GM23248 (cell line): ENCODE measurements around the gene ZNF19. TPM values are rescaled to one million over a fixed set of nuclear protein-coding genes. Genes with fewer than 3 reads are reported as not detected.

Experiments used
- DNase-seq: peaks from one replicate; pipeline ENCODE4 v3.0.0-alpha.2; 2015
- H2AFZ ChIP-seq: fragments of 200-600 bp; sonication (generic); 2 replicates; pipeline ENCODE4 v1.6.1; 2016; ENCODE audit warnings: antibody characterized with exemption
- H3F3A ChIP-seq: fragments of 200-600 bp; sonication (generic); 2 replicates; pipeline ENCODE4 v1.6.1; 2016; ENCODE audit warnings: mild to moderate bottlenecking, antibody characterized with exemption, mixed run types; ENCODE audit not compliant: insufficient read depth
- H3K27ac ChIP-seq: fragments of 200-600 bp; sonication (generic); 2 replicates; pipeline ENCODE4 v1.5.1; 2016; ENCODE audit warnings: mild to moderate bottlenecking
- H3K27me3 ChIP-seq: fragments of 200-600 bp; sonication (generic); replicated peaks from 2 replicates; pipeline ENCODE4 v1.6.1; 2016; ENCODE audit warnings: mild to moderate bottlenecking; ENCODE audit not compliant: insufficient read depth
- H3K36me3 ChIP-seq: fragments of 200-600 bp; sonication (generic); 2 replicates; pipeline ENCODE4 v1.6.1; 2016; ENCODE audit warnings: low read depth, mild to moderate bottlenecking
- H3K4me1 ChIP-seq: fragments of 200-600 bp; sonication (generic); 2 replicates; pipeline ENCODE4 v1.6.1; 2016; ENCODE audit warnings: mild to moderate bottlenecking; ENCODE audit not compliant: insufficient read depth
- H3K4me2 ChIP-seq: fragments of 200-600 bp; sonication (generic); one replicate; pipeline ENCODE4 v1.6.1; 2016; ENCODE audit warnings: mild to moderate bottlenecking; ENCODE audit not compliant: unreplicated experiment
- H3K4me3 ChIP-seq: fragments of 200-600 bp; sonication (generic); 2 replicates; pipeline ENCODE4 v1.5.1; 2016; ENCODE audit warnings: mild to moderate bottlenecking
- H3K79me2 ChIP-seq: fragments of 200-600 bp; sonication (generic); 2 replicates; pipeline ENCODE4 v1.6.1; 2016; ENCODE audit warnings: mild to moderate bottlenecking; ENCODE audit not compliant: insufficient read depth
- H3K9ac ChIP-seq: fragments of 200-600 bp; sonication (generic); 2 replicates; pipeline ENCODE4 v1.6.1; 2016; ENCODE audit warnings: mild to moderate bottlenecking
- H3K9me2 ChIP-seq: fragments of 200-600 bp; sonication (generic); 2 replicates; pipeline ENCODE4 v1.6.1; 2016; ENCODE audit warnings: mixed run types, mild to moderate bottlenecking, moderate library complexity; ENCODE audit not compliant: insufficient read depth
- H3K9me3 ChIP-seq: fragments of 200-600 bp; sonication (generic); one replicate; pipeline ENCODE4 v1.6.1; 2017; ENCODE audit warnings: low read depth
- H4K20me1 ChIP-seq: fragments of 200-600 bp; sonication (generic); 2 replicates; pipeline ENCODE4 v1.6.0; 2016; ENCODE audit not compliant: insufficient read depth
- EZH2 ChIP-seq: fragments of 200-600 bp; sonication (generic); IDR thresholded peaks from 2 replicates; pipeline ENCODE4 v1.6.1; 2018; ENCODE audit warnings: antibody characterized with exemption, mild to moderate bottlenecking; ENCODE audit not compliant: insufficient read depth, poor library complexity, severe bottlenecking
- EZH2phosphoT487 ChIP-seq: fragments of 200-600 bp; sonication (generic); IDR thresholded peaks from 2 replicates; pipeline ENCODE4 v1.6.1; 2018; ENCODE audit warnings: antibody characterized with exemption, moderate library complexity, mild to moderate bottlenecking, low read depth; ENCODE audit not compliant: insufficient read depth
- WGBS, 2 experiments: methylation state at CpG; one replicate each; pipeline ENCODE4 v1.1.6; 2015 to 2017; ENCODE audit warnings: low lambda C conversion rate in 2 of 2, low coverage in 1 of 2; ENCODE audit errors: missing lambda C conversion rate in 2 of 2; 5-methylcytosine and 5-hydroxymethylcytosine counted together
- in situ Hi-C: fragments of 300-500 bp; cut with MboI; formaldehyde crosslinking; loops from 2 replicates; pipeline ENCODE4 v1.15.0; 2020
- polyA plus RNA-seq: library from polyadenylated mRNA; unstranded; fragments of >200 nt; fragmentation: Nextera tagmentation; extraction: Ambion mirVana; gene quantifications from 2 replicates; pipeline ENCODE4 v1.2.1, GENCODE V29; 2016
- total RNA-seq: library from RNA; depleted of rRNA; stranded (reverse); fragments of >200 nt; shearing (Covaris generic); gene quantifications from 2 replicates; pipeline ENCODE4 v1.2.3, GENCODE V29; 2014

ZNF19 gene
- total and polyA plus RNA-seq, 2 experiments from 2014 or later = 1.3 to 1.7 TPM

- WGBS, 2 experiments = 86 to 91% methylated on average over 3 of the region's 3 CpGs
- no peak for DNase-seq
- Histone ChIP-seq H3K9ac (no peak overlapping the region), H2AFZ (no peak overlapping the region), H3K27me3 (no peaks in the 10 kb centered on the region), H3K9me3 (no peaks in the 10 kb centered on the region), H4K20me1 (no peaks in the 10 kb centered on the region), H3K4me1 (no peaks in the 10 kb centered on the region), H3K4me3 (no peak overlapping the region), H3F3A (no peaks in the 10 kb centered on the region), H3K4me2 (no peak overlapping the region), H3K27ac (no peak overlapping the region), H3K9me2 (no peaks in the 10 kb centered on the region), H3K79me2 (no peaks in the 10 kb centered on the region), H3K36me3 (no peaks in the 10 kb centered on the region)
- in situ Hi-C loops = loop anchor here (5.0 kb wide), 1 partner anchor 81 kb away; no protein-coding TSS in a partner anchor
- TF ChIP-seq EZH2phosphoT487 = no peak
- TF ChIP-seq EZH2 = no peak
Observed at GRCh38 chr16:71498031-71498430, 8.9 kb upstream of the ZNF19 start.

DNA sequence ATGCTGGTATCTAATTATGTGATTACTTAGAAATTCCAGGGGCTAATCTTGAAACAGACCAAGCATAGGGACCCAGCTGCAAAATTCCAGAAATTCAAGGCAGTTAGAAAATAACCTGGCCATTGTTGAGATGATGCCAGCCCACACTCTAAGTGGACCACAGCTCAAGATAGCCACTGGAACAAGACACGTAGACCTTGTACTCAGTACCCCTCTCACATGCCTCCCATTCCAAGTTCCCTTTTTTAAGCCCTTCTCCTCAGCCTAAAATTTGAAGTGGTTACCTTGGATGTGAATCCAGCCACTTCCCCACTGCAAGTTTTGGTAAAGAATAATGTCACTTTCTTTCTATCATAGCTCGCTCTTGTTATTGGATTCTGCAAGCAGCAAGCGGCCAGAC is 4.1 kb upstream of the ZNF19 start:
- no peaks in the 10 kb centered on the region for H3K9me3 ChIP-seq
- no peaks in the 10 kb centered on the region for H3K9me2 ChIP-seq
- H3K27me3 ChIP-seq = no peaks in the 10 kb centered on the region
- in situ Hi-C loops = no loop called here
- WGBS, 2 experiments = 57 to 62% methylated on average over 3 of the region's 3 CpGs
- no peaks in the 10 kb centered on the region for H3K79me2 ChIP-seq
- no peaks in the 10 kb centered on the region for H4K20me1 ChIP-seq
- no peak overlapping the region for H3K27ac ChIP-seq
- no peaks in the 10 kb centered on the region for H3K36me3 ChIP-seq
- no peak overlapping the region for H3K9ac ChIP-seq
- no peak overlapping the region for H2AFZ ChIP-seq
- no peak for DNase-seq
- H3F3A ChIP-seq = no peaks in the 10 kb centered on the region
- no peak overlapping the region for H3K4me2 ChIP-seq
- no peak overlapping the region for H3K4me3 ChIP-seq
- no peak for TF ChIP-seq EZH2phosphoT487
- TF ChIP-seq EZH2 = no peak
- H3K4me1 ChIP-seq = no peaks in the 10 kb centered on the region

DNA sequence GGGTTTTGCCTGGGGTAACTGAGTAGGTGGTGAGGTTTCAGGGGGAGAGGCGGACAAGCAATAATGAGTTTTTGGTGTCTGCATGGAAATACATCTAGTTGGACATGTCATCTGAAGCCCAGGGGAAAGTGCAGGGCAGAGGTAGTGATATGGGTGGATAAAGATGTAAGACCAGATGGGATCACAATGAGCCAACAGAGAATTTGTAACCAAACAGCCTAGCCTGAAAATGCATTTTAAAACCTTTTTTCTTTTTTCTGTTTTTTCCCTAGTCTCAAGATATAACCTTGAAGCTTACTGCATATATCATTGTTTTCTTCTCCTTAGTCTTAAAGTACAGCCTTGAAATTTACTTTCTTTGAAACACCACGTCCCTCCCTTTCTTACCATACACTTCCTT is 3.7 kb upstream of the ZNF19 start:
- no peaks in the 10 kb centered on the region for H3K9me3 ChIP-seq
- no peaks in the 10 kb centered on the region for H3K4me1 ChIP-seq
- H3K27me3 ChIP-seq = no peaks in the 10 kb centered on the region
- H3F3A ChIP-seq = no peaks in the 10 kb centered on the region
- no peak overlapping the region for H3K4me2 ChIP-seq
- no peak overlapping the region for H3K4me3 ChIP-seq
- no peaks in the 10 kb centered on the region for H3K36me3 ChIP-seq
- no peak overlapping the region for H3K27ac ChIP-seq
- H2AFZ ChIP-seq = no peak overlapping the region
- in situ Hi-C loops = no loop called here
- no peak overlapping the region for H3K9ac ChIP-seq
- DNase-seq = no peak
- 41 to 55% methylated on average over 2 of the region's 2 CpGs for WGBS, 2 experiments
- TF ChIP-seq EZH2 (no peak), EZH2phosphoT487 (no peak)
- H4K20me1 ChIP-seq = no peaks in the 10 kb centered on the region
- no peaks in the 10 kb centered on the region for H3K79me2 ChIP-seq
- H3K9me2 ChIP-seq = no peaks in the 10 kb centered on the region

DNA sequence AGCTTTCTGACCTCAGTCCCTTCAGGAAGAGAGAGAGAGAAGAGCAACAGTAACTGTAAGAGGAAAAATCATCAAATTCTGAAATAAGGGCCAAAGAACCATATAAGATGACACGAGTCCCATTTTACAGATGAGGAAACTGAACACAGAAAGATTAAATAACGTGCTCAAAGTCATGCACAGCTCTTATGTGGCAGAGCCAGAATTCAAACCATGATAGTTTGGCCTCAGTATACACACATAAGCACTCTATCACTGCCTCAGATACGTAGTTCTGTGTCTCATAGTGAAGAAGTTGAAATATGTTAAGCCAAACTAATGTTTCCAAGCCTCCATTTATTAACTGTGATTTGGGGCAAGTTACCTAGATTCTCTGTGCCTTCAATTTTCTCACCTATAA is 1.9 kb upstream of the ZNF19 start:
- WGBS, 2 experiments = 46 to 52% methylated on average over 3 of the region's 3 CpGs

GRCh38 chr16:71490361-71490760 is 1.2 kb upstream of the ZNF19 start:
- Histone ChIP-seq H3K27me3 (no peaks in the 10 kb centered on the region), H3K27ac (no peak overlapping the region), H3K9me3 (no peaks in the 10 kb centered on the region), H3K4me2 (no peak overlapping the region), H3K36me3 (no peaks in the 10 kb centered on the region), H2AFZ (no peak overlapping the region), H3K79me2 (no peaks in the 10 kb centered on the region), H3K4me1 (no peaks in the 10 kb centered on the region), H3K9ac (no peak overlapping the region), H3F3A (no peaks in the 10 kb centered on the region), H3K9me2 (no peaks in the 10 kb centered on the region), H3K4me3 (no peak overlapping the region), H4K20me1 (no peaks in the 10 kb centered on the region)
- TF ChIP-seq EZH2phosphoT487 = no peak
- no peak for TF ChIP-seq EZH2
- in situ Hi-C loops = no loop called here
- DNase-seq = no peak

More for the DNA sequence above, 1.9 kb upstream of the ZNF19 start:
- TF ChIP-seq EZH2 (no peak), EZH2phosphoT487 (no peak)
- H3F3A ChIP-seq = no peaks in the 10 kb centered on the region
- H3K27ac ChIP-seq = no peak overlapping the region
- no peaks in the 10 kb centered on the region for H3K9me3 ChIP-seq
- no peak overlapping the region for H2AFZ ChIP-seq
- H3K79me2 ChIP-seq = no peaks in the 10 kb centered on the region
- no peaks in the 10 kb centered on the region for H3K9me2 ChIP-seq
- in situ Hi-C loops = no loop called here
- H3K4me1 ChIP-seq = no peaks in the 10 kb centered on the region
- DNase-seq = no peak
- no peaks in the 10 kb centered on the region for H4K20me1 ChIP-seq
- H3K36me3 ChIP-seq = no peaks in the 10 kb centered on the region
- no peak overlapping the region for H3K4me2 ChIP-seq
- no peak overlapping the region for H3K4me3 ChIP-seq
- H3K9ac ChIP-seq = no peak overlapping the region
- no peaks in the 10 kb centered on the region for H3K27me3 ChIP-seq
